Measurements from ENCODE around the gene NR4A1. TPM values are rescaled to one million over a fixed set of nuclear protein-coding genes. Genes with fewer than 3 reads are reported as not detected.

The NR4A1 gene
- total RNA-seq, 6 donors from 2014 or later: 88.3 to 202 (median 156) TPM

DNA sequence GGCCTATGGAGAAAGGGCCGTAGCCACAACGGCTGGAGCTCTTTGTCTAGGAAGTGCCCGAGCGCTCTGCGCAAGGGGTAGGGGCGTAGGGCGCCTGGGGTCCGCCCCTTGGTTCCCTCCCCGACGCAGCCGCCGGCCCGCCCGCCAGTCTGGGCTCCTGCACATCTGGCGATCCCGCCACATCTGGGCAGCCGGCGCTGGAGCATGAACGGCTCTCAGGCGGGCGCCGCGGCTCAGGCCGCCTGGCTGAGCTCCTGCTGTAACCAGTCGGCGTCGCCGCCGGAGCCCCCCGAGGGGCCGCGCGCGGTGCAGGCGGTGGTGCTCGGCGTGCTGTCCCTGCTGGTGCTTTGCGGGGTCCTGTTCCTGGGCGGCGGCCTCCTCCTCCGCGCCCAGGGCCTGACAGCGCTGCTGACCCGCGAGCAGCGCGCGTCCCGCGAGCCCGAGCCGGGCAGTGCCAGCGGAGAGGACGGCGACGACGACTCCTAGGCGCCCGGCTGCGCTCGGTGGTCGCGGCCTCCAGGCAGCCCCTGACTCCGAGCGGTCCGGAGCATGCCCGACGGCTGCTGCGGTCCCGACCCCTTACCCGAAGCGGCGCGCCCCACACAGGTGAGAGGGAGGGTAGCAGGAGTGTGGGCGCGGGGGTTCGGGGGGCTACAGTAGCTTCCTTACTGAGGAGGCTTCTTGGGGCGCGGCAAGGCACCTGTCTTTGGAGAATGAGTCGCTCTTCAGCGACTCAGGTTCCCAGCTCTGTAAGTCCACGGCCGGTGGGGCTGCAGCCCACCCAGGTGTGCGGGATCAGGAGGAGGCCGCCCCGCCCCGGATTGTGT lies 28.5 kb downstream of the NR4A1 start, which contains the start of gene SMIM41:
Gene SMIM41, plus strand, starts transcription at position 129 of the 827 bp plus-strand sequence. Its CDS starts 76 bp downstream, at position 205.
- peak within 1 kb of the TSS; percentile 78 to 91 (median 89) for H3K27ac ChIP-seq
- no peaks in the 10 kb centered on the region for H3K27me3 ChIP-seq
- H3K4me3 ChIP-seq: peak within 1 kb of the TSS; percentile 6 to 51 (median 40)
- no peaks in the 10 kb centered on the region for H3K9me3 ChIP-seq
- ATAC-seq (ENCODE audit: low FRiP score in 2 of 2) (no peak), DNase-seq (peak in 1 of 2 donors; percentile 89)
- TF ChIP-seq, protein P1, sequence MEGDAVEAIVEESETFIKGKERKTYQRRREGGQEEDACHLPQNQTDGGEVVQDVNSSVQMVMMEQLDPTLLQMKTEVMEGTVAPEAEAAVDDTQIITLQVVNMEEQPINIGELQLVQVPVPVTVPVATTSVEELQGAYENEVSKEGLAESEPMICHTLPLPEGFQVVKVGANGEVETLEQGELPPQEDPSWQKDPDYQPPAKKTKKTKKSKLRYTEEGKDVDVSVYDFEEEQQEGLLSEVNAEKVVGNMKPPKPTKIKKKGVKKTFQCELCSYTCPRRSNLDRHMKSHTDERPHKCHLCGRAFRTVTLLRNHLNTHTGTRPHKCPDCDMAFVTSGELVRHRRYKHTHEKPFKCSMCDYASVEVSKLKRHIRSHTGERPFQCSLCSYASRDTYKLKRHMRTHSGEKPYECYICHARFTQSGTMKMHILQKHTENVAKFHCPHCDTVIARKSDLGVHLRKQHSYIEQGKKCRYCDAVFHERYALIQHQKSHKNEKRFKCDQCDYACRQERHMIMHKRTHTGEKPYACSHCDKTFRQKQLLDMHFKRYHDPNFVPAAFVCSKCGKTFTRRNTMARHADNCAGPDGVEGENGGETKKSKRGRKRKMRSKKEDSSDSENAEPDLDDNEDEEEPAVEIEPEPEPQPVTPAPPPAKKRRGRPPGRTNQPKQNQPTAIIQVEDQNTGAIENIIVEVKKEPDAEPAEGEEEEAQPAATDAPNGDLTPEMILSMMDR (IDR thresholded peaks at IDR 0.05): no peak
- TF ChIP-seq POLR2A (IDR thresholded peaks at IDR 0.05) (peak in 1 of 4 donors; percentile 47), POLR2AphosphoS5 (IDR thresholded peaks at IDR 0.05) (peak in 1 of 2 donors; percentile 7), EP300 (IDR thresholded peaks at IDR 0.05) (no peak)
- 82 to 88% methylated on average over 20 to 58 of the region's 87 CpGs for WGBS, 2 donors
- peaks cover 3 to 46% (median 36%) of the 10 kb centered on the region in 4 donors for H3K36me3 ChIP-seq
- peaks cover 20 to 43% (median 29%) of the 10 kb centered on the region in 4 donors for H3K4me1 ChIP-seq

DNA sequence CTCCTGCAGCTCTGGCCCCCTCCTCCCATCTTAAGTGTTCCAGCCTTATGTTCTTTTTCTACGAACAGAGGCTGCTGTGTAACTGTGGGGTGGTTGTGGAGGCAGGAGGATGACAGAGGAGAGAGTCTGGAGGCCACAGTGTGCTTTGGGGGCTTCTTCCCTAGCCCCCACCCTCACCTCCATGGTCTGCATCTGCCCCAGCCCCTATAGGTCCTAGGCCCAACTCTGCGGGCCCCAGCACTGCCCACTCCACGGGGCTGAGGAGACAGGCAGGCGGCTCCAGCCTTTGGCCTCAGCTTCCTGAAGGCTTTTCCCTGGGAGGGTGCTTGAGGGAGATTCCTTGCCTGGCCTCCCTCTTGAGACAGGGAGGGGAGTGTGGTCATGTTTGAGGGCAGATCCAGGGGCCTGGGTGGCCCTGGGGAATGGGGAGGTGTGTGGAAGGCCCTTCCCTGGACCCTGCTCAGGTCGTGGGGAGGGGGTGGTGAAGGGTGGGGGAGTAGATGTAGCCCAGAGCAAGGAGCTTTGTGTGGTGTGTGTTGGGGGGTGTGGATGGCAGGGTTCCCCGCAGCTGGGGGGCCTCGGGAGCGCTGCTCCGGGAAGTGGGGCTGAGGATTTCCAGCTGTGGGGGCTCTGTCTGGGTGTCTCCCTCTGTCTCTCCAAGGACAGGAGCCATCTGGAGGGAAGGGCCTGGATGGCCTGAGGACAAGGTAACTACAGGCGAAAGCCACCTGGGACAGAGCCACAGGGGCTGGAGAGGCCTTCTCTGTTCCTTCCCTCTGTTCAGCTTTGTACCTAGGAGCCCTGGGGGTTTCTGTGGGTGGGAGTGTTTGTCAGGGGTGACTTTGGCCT lies 29.4 kb downstream of the NR4A1 start:
- no peaks in the 10 kb centered on the region for H3K27me3 ChIP-seq
- no peaks in the 10 kb centered on the region for H3K9me3 ChIP-seq
- peaks cover 3 to 38% (median 30%) of the 10 kb centered on the region in 4 donors for H3K36me3 ChIP-seq
- ATAC-seq (ENCODE audit: low FRiP score in 2 of 2) (peak in 1 of 2 donors; percentile 3), DNase-seq (peak in 1 of 2 donors; percentile 76)
- H3K27ac ChIP-seq: peak overlapping the region; percentile 78 to 91 (median 89)
- peak in 1 of 2 donors; percentile 48 for TF ChIP-seq POLR2AphosphoS5 (IDR thresholded peaks at IDR 0.05)
- TF ChIP-seq, protein P1 (IDR thresholded peaks at IDR 0.05): no peak
- peaks cover 19 to 38% (median 29%) of the 10 kb centered on the region in 4 donors for H3K4me1 ChIP-seq
- 42 to 69% methylated on average over 4 to 6 of the region's 10 CpGs for whole genome bisulfite sequencing, 2 donors
- peak overlapping the region; percentile 8 to 51 (median 40) for H3K4me3 ChIP-seq

DNA sequence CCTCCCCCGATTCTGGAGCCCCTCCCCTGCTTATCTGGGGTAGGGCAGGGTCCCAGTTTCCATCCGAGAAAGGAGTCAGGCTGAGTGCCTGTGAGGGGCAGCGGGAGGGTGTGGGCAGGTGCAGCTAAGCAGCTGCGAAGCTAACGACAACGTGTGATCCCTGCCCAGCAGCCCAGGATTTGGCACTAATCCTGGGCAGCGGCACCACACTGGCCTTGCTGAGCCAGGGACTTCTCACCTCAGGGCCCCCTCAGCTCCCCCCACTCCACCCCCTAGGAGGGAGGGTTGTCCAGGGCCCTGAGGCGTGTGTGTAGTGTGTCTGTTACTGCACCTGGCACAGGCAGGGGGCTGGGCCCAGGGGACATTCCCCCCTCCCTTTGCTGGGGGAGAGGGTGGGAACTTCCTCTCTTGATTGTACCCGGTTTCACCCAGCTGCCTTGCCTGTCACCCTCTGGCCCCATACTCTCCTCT lies 30.1 kb downstream of the NR4A1 start:
- Histone ChIP-seq H3K36me3 (peaks cover 3 to 37% (median 26%) of the 10 kb centered on the region in 4 donors), H3K4me3 (peak overlapping the region; percentile 8 to 51 (median 40)), H3K27me3 (no peaks in the 10 kb centered on the region), H3K4me1 (peaks cover 19 to 38% (median 29%) of the 10 kb centered on the region in 4 donors), H3K27ac (peak overlapping the region; percentile 78 to 91 (median 89)), H3K9me3 (no peaks in the 10 kb centered on the region)
- DNase-seq (peak in 1 of 2 donors; percentile 40), ATAC-seq (ENCODE audit: low FRiP score in 2 of 2) (no peak)
- WGBS, 2 donors: 18 to 37% methylated on average over 4 to 9 of the region's 9 CpGs
- TF ChIP-seq EP300 (IDR thresholded peaks at IDR 0.05): no peak
- TF ChIP-seq, protein P1 (IDR thresholded peaks at IDR 0.05): no peak
- TF ChIP-seq POLR2A (IDR thresholded peaks at IDR 0.05): no peak
- TF ChIP-seq POLR2AphosphoS5 (IDR thresholded peaks at IDR 0.05): peak in 1 of 2 donors; percentile 36

DNA sequence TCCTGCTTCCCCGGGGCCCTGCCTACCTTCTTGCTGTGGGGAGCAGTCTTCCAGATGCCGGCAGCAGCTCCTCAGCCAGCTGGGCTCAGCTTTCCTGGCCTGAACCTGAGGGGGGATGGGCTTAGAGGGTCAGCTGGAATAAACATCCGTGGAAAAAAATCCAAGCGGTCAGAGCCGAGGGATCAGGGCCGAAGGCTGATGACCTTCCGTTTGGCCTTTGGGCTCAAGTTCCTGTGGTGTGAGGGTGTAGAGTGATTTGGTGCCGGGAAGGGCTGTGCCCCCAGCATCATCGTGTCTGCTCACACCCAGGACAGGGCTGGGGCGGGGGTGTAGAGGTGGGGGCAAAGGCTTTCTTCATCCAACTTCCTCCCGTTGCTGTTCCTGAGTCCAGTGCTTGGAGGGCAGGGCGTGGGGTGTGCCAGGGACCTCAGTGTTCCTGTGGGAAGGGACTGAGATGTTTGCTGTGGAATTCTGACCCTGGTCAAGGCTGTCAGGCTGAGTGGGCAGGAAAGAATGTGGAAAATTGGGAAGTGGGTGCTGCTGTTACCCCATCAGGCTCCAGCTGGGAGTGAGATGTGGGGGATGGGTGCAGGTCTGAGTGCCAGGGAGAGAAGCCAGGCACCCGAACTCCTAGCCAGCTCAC lies 30.9 kb downstream of the NR4A1 start:
- H3K9me3 ChIP-seq: no peaks in the 10 kb centered on the region
- H3K27ac ChIP-seq: peak overlapping the region; percentile 78 to 91 (median 89)
- H3K27me3 ChIP-seq: no peaks in the 10 kb centered on the region
- peak; percentile 31 to 58 for ATAC-seq (ENCODE audit: low FRiP score in 2 of 2)
- TF ChIP-seq EP300 (IDR thresholded peaks at IDR 0.05) (peak; percentile 25 to 88 (median 84)), POLR2AphosphoS5 (IDR thresholded peaks at IDR 0.05) (peak; percentile 93 to 98), POLR2A (IDR thresholded peaks at IDR 0.05) (no peak)
- TF ChIP-seq, protein P1 (IDR thresholded peaks at IDR 0.05): no peak
- 33 to 55% methylated on average over 12 to 13 of the region's 13 CpGs for WGBS, 2 donors
- peak; percentile 34 to 48 for DNase-seq
- H3K4me3 ChIP-seq: peak overlapping the region in 2 of 4 donors; percentile 51
- peaks cover 19 to 38% (median 29%) of the 10 kb centered on the region in 4 donors for H3K4me1 ChIP-seq
- H3K36me3 ChIP-seq: peaks cover under 1 to 28% (median 18%) of the 10 kb centered on the region in 4 donors

Measured in upper lobe of left lung (tissue), 6 donors.